ENCODE results near the gene RPL27.
A peak's percentile ranks its signal among the peaks of the same experiment; 100 is the strongest.

The RPL27 gene

DNA sequence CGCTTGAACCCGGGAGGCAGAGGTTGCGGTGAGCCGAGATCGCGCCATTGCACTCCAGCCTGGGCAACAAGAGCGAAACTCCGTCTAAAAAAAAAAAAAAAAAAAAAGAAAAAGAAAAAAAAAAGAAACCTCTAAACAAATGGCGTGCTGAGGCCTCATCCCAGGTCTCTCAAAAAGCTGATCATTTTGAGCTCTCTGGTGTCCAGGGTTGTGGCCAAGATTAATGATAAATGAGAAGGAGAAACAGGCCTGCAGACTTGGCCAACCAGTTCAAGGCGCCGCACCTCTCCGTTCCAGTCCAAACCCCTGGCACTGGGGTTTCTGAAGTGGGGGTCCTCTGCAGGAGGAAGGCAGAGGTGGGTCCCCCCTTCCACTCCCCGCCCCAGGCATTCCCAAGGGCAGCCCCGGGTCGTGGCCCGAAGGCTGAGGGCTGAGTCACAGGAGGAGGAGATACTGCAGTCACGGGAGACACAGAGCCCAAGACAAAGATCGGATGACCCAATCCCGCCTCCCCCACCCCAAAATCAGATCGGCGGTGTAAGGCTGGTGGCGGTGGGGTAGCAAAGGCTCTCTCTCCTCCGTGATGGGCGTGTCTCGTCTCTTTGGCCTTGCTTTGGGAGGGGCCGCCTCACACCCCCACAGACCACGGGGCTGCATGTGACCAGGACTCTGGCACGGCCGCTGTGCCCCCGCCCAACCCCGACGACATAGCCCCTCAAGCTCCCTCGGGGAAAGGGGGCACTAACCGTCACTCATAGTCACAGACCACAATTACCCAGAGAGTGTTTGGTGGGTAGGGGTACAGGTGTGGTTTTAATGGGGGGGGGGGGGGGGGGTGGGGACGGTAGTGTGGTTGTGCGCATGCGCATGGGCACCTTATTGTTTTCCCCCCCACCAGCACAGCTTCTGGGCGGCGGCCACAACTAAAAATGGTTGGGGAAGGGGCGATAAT is 22.8 kb downstream of the RPL27 start:
- peak; percentile 38 to 59 for DNase-seq
- Histone ChIP-seq H3K4ac (ENCODE audit: low read depth, low read length) (peak overlapping the region; percentile 94), H3K14ac (ENCODE audit: low read length) (peak overlapping the region; percentile 94), H4K91ac (ENCODE audit: low read depth, low read length) (peak overlapping the region; percentile 92), H3K36me3 (ENCODE audit: control insufficient read depth in 1 of 2, insufficient read depth in 2 of 2, low read length in 2 of 2) (peaks cover 18 to 25% of the 10 kb centered on the region in 2 experiments), H2BK120ac (ENCODE audit: insufficient read depth, low read length, poor library complexity) (peak overlapping the region; percentile 73), H3K4me3 (ENCODE audit: low read depth, low read length) (peak overlapping the region; percentile 100), H4K12ac (ENCODE audit: low read depth, low read length) (peak overlapping the region; percentile 55), H2AFZ (ENCODE audit: insufficient read depth, low read length, poor library complexity) (peak overlapping the region; percentile 73), H3K9ac (ENCODE audit: low read length) (peak overlapping the region; percentile 95), H2BK12ac (ENCODE audit: low read length) (peak overlapping the region; percentile 81), H3K4me1 (ENCODE audit: control insufficient read depth in 1 of 2, insufficient read depth in 2 of 2, low read length in 2 of 2) (peaks cover 14 to 24% of the 10 kb centered on the region in 2 experiments), H3K79me2 (ENCODE audit: control insufficient read depth, insufficient read depth, low read length, poor library complexity) (peaks cover 11% of the 10 kb centered on the region), H3K9me3 (ENCODE audit: insufficient read depth, low read depth, low read length) (peaks cover 2% of the 10 kb centered on the region), H3K23ac (ENCODE audit: low read length) (no peak overlapping the region), H3K79me1 (ENCODE audit: low read length) (peaks cover 14% of the 10 kb centered on the region), H2BK5ac (ENCODE audit: low read depth, low read length, poor library complexity) (peak overlapping the region; percentile 76), H3K18ac (ENCODE audit: low read length) (peak overlapping the region; percentile 91), H4K8ac (ENCODE audit: low read depth, low read length) (peak overlapping the region; percentile 81), H3K4me2 (ENCODE audit: low read length) (peak overlapping the region; percentile 88), H2AK5ac (ENCODE audit: low read length) (peak overlapping the region; percentile 44), H3K27ac (ENCODE audit: low read depth, low read length) (peak overlapping the region; percentile 81), H3K27me3 (ENCODE audit: insufficient read depth, low read length) (no peaks in the 10 kb centered on the region)
- WGBS (ENCODE audit: extremely low coverage, insufficient coverage, insufficient read length): no CpG with 5 or more reads among the region's 40 CpGs

DNA sequence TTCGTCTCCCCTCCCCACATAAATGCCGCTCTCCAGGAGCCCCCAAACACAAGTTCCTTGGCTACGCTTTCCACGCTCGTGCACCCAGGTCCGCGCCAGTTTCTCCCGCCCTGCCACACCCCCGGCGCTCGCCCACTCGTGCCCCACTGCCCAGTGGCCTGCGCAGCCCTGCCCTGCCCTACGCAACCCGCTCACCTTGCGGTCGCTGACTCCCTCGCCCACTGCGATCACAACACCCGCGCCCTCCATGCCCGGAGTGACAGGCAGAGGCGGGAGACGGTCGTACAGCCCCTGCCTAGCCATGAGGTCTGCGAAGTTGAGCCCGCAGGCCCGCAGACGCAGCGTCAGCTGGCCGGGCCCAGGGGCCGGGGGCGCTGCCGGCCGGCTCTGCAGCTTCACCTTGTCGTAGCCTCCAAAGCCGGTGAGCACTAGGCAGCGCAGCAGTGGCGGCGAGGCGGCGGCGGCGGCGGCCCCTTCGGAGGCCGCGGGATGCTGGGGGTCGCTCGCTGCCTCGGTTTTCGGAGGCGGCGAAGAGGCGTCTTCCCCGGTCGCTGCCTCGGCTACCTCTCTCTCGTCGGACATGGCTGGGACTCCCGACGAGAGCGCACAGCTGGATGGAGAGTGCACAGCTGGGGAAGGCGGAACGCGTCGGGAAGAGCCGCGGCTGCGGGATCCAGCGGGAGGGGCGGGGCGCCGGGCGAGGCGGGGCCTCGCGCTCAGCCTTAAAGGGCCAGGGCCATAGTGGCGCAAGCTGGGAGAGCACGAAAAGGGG is 23.7 kb downstream of the RPL27 start, which contains the start of gene VAT1:
VAT1 (minus strand) TSS at position 645 of the 772 bp plus-strand sequence; CDS start at position 582, 63 bp downstream.
- WGBS (ENCODE audit: extremely low coverage, insufficient coverage, insufficient read length): no CpG with 5 or more reads among the region's 80 CpGs
- Histone ChIP-seq H3K79me2 (ENCODE audit: control insufficient read depth, insufficient read depth, low read length, poor library complexity) (peaks cover 11% of the 10 kb centered on the region), H4K12ac (ENCODE audit: low read depth, low read length) (peak within 1 kb of the TSS; percentile 55), H3K4me2 (ENCODE audit: low read length) (peak within 1 kb of the TSS; percentile 88), H4K91ac (ENCODE audit: low read depth, low read length) (peak within 1 kb of the TSS; percentile 92), H3K14ac (ENCODE audit: low read length) (peak within 1 kb of the TSS; percentile 94), H3K79me1 (ENCODE audit: low read length) (peaks cover 14% of the 10 kb centered on the region), H2BK12ac (ENCODE audit: low read length) (peak within 1 kb of the TSS; percentile 81), H3K27ac (ENCODE audit: low read depth, low read length) (peak within 1 kb of the TSS; percentile 81), H3K4ac (ENCODE audit: low read depth, low read length) (peak within 1 kb of the TSS; percentile 94), H3K27me3 (ENCODE audit: insufficient read depth, low read length) (no peaks in the 10 kb centered on the region), H2AK5ac (ENCODE audit: low read length) (peak within 1 kb of the TSS; percentile 69), H2AFZ (ENCODE audit: insufficient read depth, low read length, poor library complexity) (peak within 1 kb of the TSS; percentile 73), H3K9me3 (ENCODE audit: insufficient read depth, low read depth, low read length) (peaks cover 2% of the 10 kb centered on the region), H3K18ac (ENCODE audit: low read length) (peak within 1 kb of the TSS; percentile 91), H2BK5ac (ENCODE audit: low read depth, low read length, poor library complexity) (peak within 1 kb of the TSS; percentile 76), H3K4me1 (ENCODE audit: control insufficient read depth in 1 of 2, insufficient read depth in 2 of 2, low read length in 2 of 2) (peaks cover 14 to 24% of the 10 kb centered on the region in 2 experiments), H3K36me3 (ENCODE audit: control insufficient read depth in 1 of 2, insufficient read depth in 2 of 2, low read length in 2 of 2) (peaks cover 12 to 19% of the 10 kb centered on the region in 2 experiments), H4K8ac (ENCODE audit: low read depth, low read length) (peak within 1 kb of the TSS; percentile 81), H3K23ac (ENCODE audit: low read length) (peak within 1 kb of the TSS; percentile 82), H3K9ac (ENCODE audit: low read length) (peak within 1 kb of the TSS; percentile 95), H2BK120ac (ENCODE audit: insufficient read depth, low read length, poor library complexity) (peak within 1 kb of the TSS; percentile 73), H3K4me3 (ENCODE audit: low read depth, low read length) (peak within 1 kb of the TSS; percentile 100)
- DNase-seq: peak; percentile 83 to 89

DNA sequence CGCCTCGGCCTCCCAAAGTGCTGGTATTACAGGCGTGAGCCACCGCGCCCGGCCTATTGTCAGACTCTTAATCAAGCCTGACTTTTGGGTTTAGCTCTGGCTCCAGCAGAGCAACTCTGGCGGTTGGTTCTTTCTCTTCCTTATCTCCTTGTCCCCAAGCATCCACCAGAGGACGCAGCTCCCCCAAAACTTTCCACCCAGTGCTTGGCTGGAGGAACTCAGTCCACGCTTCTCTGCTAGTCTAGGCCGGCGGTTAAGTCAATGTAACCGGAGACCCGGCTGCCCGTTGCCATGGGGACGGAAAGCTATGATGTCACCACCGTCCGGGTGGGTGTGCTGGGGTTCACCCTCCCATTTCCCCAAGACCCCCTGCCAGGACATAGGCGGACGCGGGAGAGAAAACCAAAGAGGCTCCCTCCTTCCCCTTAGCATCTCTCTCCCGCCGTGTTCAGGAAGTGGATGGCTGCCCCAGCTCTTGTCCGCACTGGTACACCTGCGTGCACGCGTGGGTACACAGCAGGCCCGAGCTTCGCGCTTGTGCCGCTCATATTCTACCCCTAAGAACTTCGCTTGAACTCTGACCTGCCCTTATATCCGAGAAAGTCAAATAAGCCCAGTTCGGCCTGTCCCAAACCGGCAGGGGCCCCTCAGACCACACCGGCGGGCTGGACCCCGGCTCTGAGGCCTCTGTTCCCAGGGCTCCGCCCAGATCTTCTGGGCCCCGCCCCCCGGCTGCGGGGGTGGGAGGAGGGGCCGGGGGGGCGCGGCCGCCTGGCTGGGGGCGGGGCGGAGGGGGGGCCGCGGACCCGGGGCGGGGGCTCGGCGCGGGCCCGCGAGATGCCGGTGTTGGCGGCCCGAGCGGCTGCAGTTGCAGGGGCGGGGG is 26.4 kb downstream of the RPL27 start, which contains the start of gene RND2:
RND2 (plus strand) TSS at position 825 of the 883 bp plus-strand sequence. CDS start 117 bp downstream, outside the sequence.
- H2BK120ac ChIP-seq (ENCODE audit: insufficient read depth, low read length, poor library complexity): no peak within 1 kb of the TSS
- peak within 1 kb of the TSS; percentile 55 for H2AFZ ChIP-seq (ENCODE audit: insufficient read depth, low read length, poor library complexity)
- no peak within 1 kb of the TSS for H2BK12ac ChIP-seq (ENCODE audit: low read length)
- H3K4me2 ChIP-seq (ENCODE audit: low read length): peak within 1 kb of the TSS; percentile 88
- peak within 1 kb of the TSS; percentile 25 for H4K91ac ChIP-seq (ENCODE audit: low read depth, low read length)
- peak within 1 kb of the TSS; percentile 15 for H3K9ac ChIP-seq (ENCODE audit: low read length)
- peaks cover 2% of the 10 kb centered on the region for H3K9me3 ChIP-seq (ENCODE audit: insufficient read depth, low read depth, low read length)
- H4K8ac ChIP-seq (ENCODE audit: low read depth, low read length): peak within 1 kb of the TSS; percentile 74
- H3K23ac ChIP-seq (ENCODE audit: low read length): no peak within 1 kb of the TSS
- WGBS (ENCODE audit: extremely low coverage, insufficient coverage, insufficient read length): no CpG with 5 or more reads among the region's 61 CpGs
- peak; percentile 46 to 63 for DNase-seq
- peak within 1 kb of the TSS; percentile 9 for H3K14ac ChIP-seq (ENCODE audit: low read length)
- H3K27me3 ChIP-seq (ENCODE audit: insufficient read depth, low read length): no peaks in the 10 kb centered on the region
- peaks cover 5 to 12% of the 10 kb centered on the region in 2 experiments for H3K4me1 ChIP-seq (ENCODE audit: control insufficient read depth in 1 of 2, insufficient read depth in 2 of 2, low read length in 2 of 2)
- H2BK5ac ChIP-seq (ENCODE audit: low read depth, low read length, poor library complexity): no peak within 1 kb of the TSS
- peaks cover 0 to 4% of the 10 kb centered on the region in 2 experiments for H3K36me3 ChIP-seq (ENCODE audit: control insufficient read depth in 1 of 2, insufficient read depth in 2 of 2, low read length in 2 of 2)
- H3K18ac ChIP-seq (ENCODE audit: low read length): no peak within 1 kb of the TSS
- H3K79me1 ChIP-seq (ENCODE audit: low read length): peaks cover 14% of the 10 kb centered on the region
- H3K4me3 ChIP-seq (ENCODE audit: low read depth, low read length): peak within 1 kb of the TSS; percentile 70
- H3K4ac ChIP-seq (ENCODE audit: low read depth, low read length): no peak within 1 kb of the TSS
- H3K27ac ChIP-seq (ENCODE audit: low read depth, low read length): peak within 1 kb of the TSS; percentile 16
- peak within 1 kb of the TSS; percentile 10 for H4K12ac ChIP-seq (ENCODE audit: low read depth, low read length)
- H3K79me2 ChIP-seq (ENCODE audit: control insufficient read depth, insufficient read depth, low read length, poor library complexity): peaks cover 11% of the 10 kb centered on the region
- no peak within 1 kb of the TSS for H2AK5ac ChIP-seq (ENCODE audit: low read length)

Measured in trophoblast cell (in vitro differentiated cells and primary cell).